CD4-positive, alpha-beta T cell (primary cell): ENCODE data around the gene PSMA7. TPM values are rescaled to one million over a fixed set of nuclear protein-coding genes. Genes with fewer than 3 reads are reported as not detected.
A peak's percentile ranks its signal among the peaks of the same experiment; 100 is the strongest.

ENCODE experiments used
- ATAC-seq: fragments of 200-7000 bp; cut with Tn5 transposase; one replicate; pipeline ENCODE4 v1.10.0; 2022; ENCODE audit warnings: mild to moderate bottlenecking; ENCODE audit not compliant: poor library complexity
- CTCF ChIA-PET: fragments of 350-600 bp; sonication (Branson Sonifier 250); formaldehyde crosslinking; loops from one replicate; lab custom pipeline; 2021; ENCODE audit warnings: antibody characterized with exemption, inconsistent platforms; lab: Charles Lee
- POLR2A ChIA-PET: fragments of 350-600 bp; sonication (Branson Sonifier 250); formaldehyde crosslinking; loops from one replicate; lab custom pipeline; 2021; ENCODE audit warnings: antibody characterized with exemption, inconsistent platforms; lab: Charles Lee
- DNase-seq, 14 experiments: peaks; one replicate each; pipeline ENCODE4 v3.0.0-alpha.2; 2013 to 2020; ENCODE audit warnings: mixed read lengths in 2 of 14
- H3K27ac ChIP-seq, 2 donors: one replicate each; pipeline versions ENCODE4 v1.5.1 to v1.7.0; 2013; ENCODE audit warnings: low read length in 2 of 2, low read depth in 1 of 2, mild to moderate bottlenecking in 1 of 2
- H3K27me3 ChIP-seq, 2 experiments: 1 replicate in 1 of 2; 2 replicates in 1 of 2; pipeline versions ENCODE4 v1.6.1 to v1.7.0; 2013; ENCODE audit warnings: low read length in 2 of 2, control low read depth in 1 of 2, mild to moderate bottlenecking in 1 of 2, moderate library complexity in 1 of 2; ENCODE audit not compliant: insufficient read depth in 2 of 2, control insufficient read depth in 1 of 2
- H3K36me3 ChIP-seq: one replicate; pipeline ENCODE4 v1.6.1; 2013; ENCODE audit warnings: low read length, control low read depth; ENCODE audit not compliant: insufficient read depth
- H3K4me1 ChIP-seq: one replicate; pipeline ENCODE4 v1.6.1; 2013; ENCODE audit warnings: low read length, control low read depth; ENCODE audit not compliant: insufficient read depth
- H3K4me3 ChIP-seq: one replicate; pipeline ENCODE4 v1.5.1; 2013; ENCODE audit warnings: mild to moderate bottlenecking, low read length, moderate library complexity
- H3K9me3 ChIP-seq, 2 experiments: 1 replicate in 1 of 2; 2 replicates in 1 of 2; pipeline versions ENCODE4 v1.6.1 to v1.7.0; 2013; ENCODE audit warnings: low read length in 2 of 2, mild to moderate bottlenecking in 2 of 2, control low read depth in 1 of 2, moderate library complexity in 1 of 2; ENCODE audit not compliant: control insufficient read depth in 1 of 2, insufficient read depth in 1 of 2
- H3K27ac Mint-ChIP-seq: one replicate; pipeline ENCODE4 v1.8.0; 2020; ENCODE audit warnings: mixed read lengths
- H3K27me3 Mint-ChIP-seq: one replicate; pipeline ENCODE4 v1.8.0; 2021; ENCODE audit warnings: mixed read lengths
- H3K36me3 Mint-ChIP-seq: one replicate; pipeline ENCODE4 v1.8.0; 2021; ENCODE audit warnings: low read depth, mixed read lengths
- H3K4me1 Mint-ChIP-seq: one replicate; pipeline ENCODE4 v1.8.0; 2021; ENCODE audit warnings: low read depth, mixed read lengths
- H3K4me3 Mint-ChIP-seq: one replicate; pipeline ENCODE4 v1.8.0; 2020; ENCODE audit warnings: mild to moderate bottlenecking, mixed read lengths
- H3K9me3 Mint-ChIP-seq: one replicate; pipeline ENCODE4 v1.8.0; 2020; ENCODE audit warnings: mixed read lengths
- intact Hi-C, 2 experiments: fragments of 100-400 bp; cut with DNase I in 1 of 2; cut with micrococcal nuclease in 1 of 2; formaldehyde crosslinking; loops; one replicate each; pipeline versions ENCODE4 v1.15.1 to v1.9.0; 2023 to 2025; cut with DNase I, micrococcal nuclease
- total RNA-seq, 174 experiments: library from RNA in 2 of 174; stranded (reverse) in 2 of 174; gene quantifications; one replicate each; pipeline ENCODE4 v1.2.3 and lab custom pipeline; 2021 to 2026
- TF ChIP-seq, protein P1 (sequence below): fragments of 200-600 bp; IDR thresholded peaks from one replicate; pipeline ENCODE4 v1.8.0; 2022; ENCODE audit warnings: antibody characterized with exemption, mild to moderate bottlenecking

PSMA7 gene
- total RNA-seq, 2 experiments from 2014 or later: 150 to 158 TPM

DNA sequence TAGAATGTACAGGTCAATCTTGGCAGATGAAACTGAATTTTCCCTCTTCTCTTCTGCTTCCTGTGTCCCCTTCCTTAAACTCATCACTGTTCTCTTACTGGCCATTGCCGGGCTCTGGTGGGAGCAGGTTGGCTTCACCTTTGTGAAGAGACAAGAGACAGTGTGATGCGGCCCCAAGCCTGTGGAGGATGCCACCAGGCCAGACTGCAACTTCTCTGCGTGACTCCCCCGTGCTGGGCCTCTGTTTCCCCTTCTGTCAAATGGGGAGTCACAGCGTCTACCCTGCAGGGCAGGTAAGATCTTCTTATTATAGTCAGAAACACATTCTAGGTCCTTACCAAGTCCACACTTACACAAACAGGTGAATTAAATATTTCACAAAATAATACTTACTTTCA is 22.8 kb downstream of the PSMA7 start:
- H3K9me3 ChIP-seq: peaks cover 0 to 23% of the 10 kb centered on the region in 2 experiments
- peaks cover 35% of the 10 kb centered on the region for H3K36me3 Mint-ChIP-seq
- H3K4me3 ChIP-seq: no peak overlapping the region
- TF ChIP-seq, protein P1, sequence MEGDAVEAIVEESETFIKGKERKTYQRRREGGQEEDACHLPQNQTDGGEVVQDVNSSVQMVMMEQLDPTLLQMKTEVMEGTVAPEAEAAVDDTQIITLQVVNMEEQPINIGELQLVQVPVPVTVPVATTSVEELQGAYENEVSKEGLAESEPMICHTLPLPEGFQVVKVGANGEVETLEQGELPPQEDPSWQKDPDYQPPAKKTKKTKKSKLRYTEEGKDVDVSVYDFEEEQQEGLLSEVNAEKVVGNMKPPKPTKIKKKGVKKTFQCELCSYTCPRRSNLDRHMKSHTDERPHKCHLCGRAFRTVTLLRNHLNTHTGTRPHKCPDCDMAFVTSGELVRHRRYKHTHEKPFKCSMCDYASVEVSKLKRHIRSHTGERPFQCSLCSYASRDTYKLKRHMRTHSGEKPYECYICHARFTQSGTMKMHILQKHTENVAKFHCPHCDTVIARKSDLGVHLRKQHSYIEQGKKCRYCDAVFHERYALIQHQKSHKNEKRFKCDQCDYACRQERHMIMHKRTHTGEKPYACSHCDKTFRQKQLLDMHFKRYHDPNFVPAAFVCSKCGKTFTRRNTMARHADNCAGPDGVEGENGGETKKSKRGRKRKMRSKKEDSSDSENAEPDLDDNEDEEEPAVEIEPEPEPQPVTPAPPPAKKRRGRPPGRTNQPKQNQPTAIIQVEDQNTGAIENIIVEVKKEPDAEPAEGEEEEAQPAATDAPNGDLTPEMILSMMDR: no peak
- POLR2A ChIA-PET: interaction anchor here (0.6 to 6.2 kb wide), 5 partner anchors 13 to 90 kb away, joined by 3 to 149 read pairs (median 13); partner anchors contain the start of genes PSMA7, SS18L1 and TAF4
- H3K4me1 Mint-ChIP-seq: peaks cover 57% of the 10 kb centered on the region
- intact Hi-C loops: loop anchor here (2.0 to 5.0 kb wide), 4 partner anchors 54 to 267 kb away; partner anchors contain the start of genes OSBPL2 (in 1 of the 2) and RPS21 (in 1 of the 2)
- H3K36me3 ChIP-seq: peaks cover 12% of the 10 kb centered on the region
- no peaks in the 10 kb centered on the region for H3K27me3 Mint-ChIP-seq
- CTCF ChIA-PET: interaction anchor here (1.4 to 1.9 kb wide), 2 partner anchors 15 to 21 kb away, joined by 4 to 5 read pairs; no protein-coding TSS in a partner anchor
- DNase-seq (no peak), ATAC-seq (no peak)
- peak overlapping the region; percentile 91 for H3K4me3 Mint-ChIP-seq
- H3K27me3 ChIP-seq: no peaks in the 10 kb centered on the region
- H3K9me3 Mint-ChIP-seq: no peaks in the 10 kb centered on the region
- no peak overlapping the region for H3K27ac ChIP-seq
- H3K27ac Mint-ChIP-seq: peak overlapping the region; percentile 94
- peaks cover 61% of the 10 kb centered on the region for H3K4me1 ChIP-seq

DNA sequence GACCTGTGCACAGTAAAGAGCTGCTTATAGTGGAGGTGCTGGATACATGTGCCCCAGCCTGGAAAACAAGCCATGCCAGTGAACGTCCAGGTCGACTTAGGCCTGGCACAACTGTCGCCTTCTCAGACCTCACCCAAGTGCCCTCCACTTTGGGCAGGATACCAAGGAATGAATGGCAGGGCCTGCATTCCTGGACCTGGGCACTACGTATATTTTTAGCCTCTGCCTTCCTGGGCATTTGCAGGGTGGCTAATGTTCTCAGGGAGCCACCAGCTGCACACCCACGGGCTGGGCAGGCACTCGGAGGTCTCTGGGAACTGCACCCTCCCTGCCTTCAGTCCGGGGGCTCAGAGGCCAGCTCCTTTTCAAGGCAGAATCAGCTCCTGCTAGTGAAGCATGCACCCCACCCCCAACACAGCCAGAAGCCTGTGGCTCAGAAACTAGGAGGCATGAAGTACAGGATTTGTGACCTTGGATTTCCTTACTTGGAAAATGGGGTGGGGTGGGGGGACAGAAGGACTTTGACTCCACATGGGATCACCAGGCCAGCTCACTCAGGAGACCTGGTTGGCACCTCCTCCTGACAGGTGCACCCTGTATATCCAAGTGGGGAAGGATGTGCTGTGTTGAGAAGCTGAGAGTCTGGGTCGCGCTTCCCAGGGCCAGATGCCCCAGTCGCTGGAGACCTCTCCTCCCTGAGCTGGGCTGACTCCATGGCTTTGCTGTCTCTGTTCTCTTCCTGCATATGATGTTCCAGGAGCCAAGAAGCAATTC is 23.4 kb downstream of the PSMA7 start:
- Mint-ChIP-seq H3K4me3 (peak overlapping the region; percentile 91), H3K9me3 (no peaks in the 10 kb centered on the region), H3K27ac (peak overlapping the region; percentile 94), H3K27me3 (no peaks in the 10 kb centered on the region), H3K4me1 (peaks cover 51% of the 10 kb centered on the region), H3K36me3 (peaks cover 29% of the 10 kb centered on the region)
- Histone ChIP-seq H3K4me3 (no peak overlapping the region), H3K27ac (no peak overlapping the region), H3K27me3 (no peaks in the 10 kb centered on the region), H3K4me1 (peaks cover 56% of the 10 kb centered on the region), H3K36me3 (peaks cover 7% of the 10 kb centered on the region), H3K9me3 (peaks cover 4 to 29% of the 10 kb centered on the region in 2 experiments)
- DNase-seq (no peak), ATAC-seq (no peak)
- CTCF ChIA-PET: no interaction called here
- intact Hi-C loops: loop anchor here (2.0 to 5.0 kb wide), 4 partner anchors 53 to 268 kb away; partner anchors contain the start of genes OSBPL2 (in 1 of the 2) and RPS21 (in 1 of the 2)
- POLR2A ChIA-PET: interaction anchor here (3.4 to 6.2 kb wide), 2 partner anchors 23 to 52 kb away, joined by 78 to 149 read pairs; partner anchors contain the start of genes PSMA7, SS18L1 and TAF4
- TF ChIP-seq, protein P1: no peak

DNA sequence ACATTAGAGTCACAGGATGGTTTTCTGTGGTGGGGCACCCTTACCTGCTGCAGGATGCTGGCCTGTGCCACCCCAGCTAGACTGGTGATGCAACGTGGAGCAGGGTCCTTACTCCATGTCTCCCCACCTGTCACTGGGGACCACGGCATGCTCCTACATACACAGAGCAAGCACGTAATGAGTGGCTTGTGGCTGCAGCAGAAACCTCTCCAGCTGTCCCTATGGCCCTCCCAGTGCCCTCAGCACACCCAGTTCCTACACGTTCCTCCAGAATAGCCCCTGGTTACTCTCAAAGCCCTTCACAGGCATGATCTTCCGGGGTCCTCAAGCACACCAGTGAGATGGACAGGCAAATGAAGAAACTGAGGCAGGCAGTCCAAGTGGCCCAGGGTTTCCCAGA is 24.1 kb downstream of the PSMA7 start:
- POLR2A ChIA-PET: interaction anchor here (3.4 to 6.2 kb wide), 2 partner anchors 23 to 51 kb away, joined by 78 to 149 read pairs; partner anchors contain the start of genes PSMA7, SS18L1 and TAF4
- TF ChIP-seq, protein P1: no peak
- Histone ChIP-seq H3K27me3 (no peaks in the 10 kb centered on the region), H3K4me3 (no peak overlapping the region), H3K4me1 (peaks cover 50% of the 10 kb centered on the region), H3K9me3 (peaks cover 7 to 36% of the 10 kb centered on the region in 2 experiments), H3K27ac (peak overlapping the region in 1 of 2 donors; percentile 29), H3K36me3 (peaks cover under 1% of the 10 kb centered on the region)
- H3K36me3 Mint-ChIP-seq: peaks cover 22% of the 10 kb centered on the region
- peak overlapping the region; percentile 60 for H3K4me3 Mint-ChIP-seq
- intact Hi-C loops: no loop called here
- ATAC-seq (no peak), DNase-seq (no peak)
- CTCF ChIA-PET: no interaction called here
- peaks cover 46% of the 10 kb centered on the region for H3K4me1 Mint-ChIP-seq
- H3K9me3 Mint-ChIP-seq: no peaks in the 10 kb centered on the region
- H3K27me3 Mint-ChIP-seq: no peaks in the 10 kb centered on the region
- H3K27ac Mint-ChIP-seq: peak overlapping the region; percentile 94
